ENCODE measurements around the gene RTKN2.

RTKN2 gene

DNA sequence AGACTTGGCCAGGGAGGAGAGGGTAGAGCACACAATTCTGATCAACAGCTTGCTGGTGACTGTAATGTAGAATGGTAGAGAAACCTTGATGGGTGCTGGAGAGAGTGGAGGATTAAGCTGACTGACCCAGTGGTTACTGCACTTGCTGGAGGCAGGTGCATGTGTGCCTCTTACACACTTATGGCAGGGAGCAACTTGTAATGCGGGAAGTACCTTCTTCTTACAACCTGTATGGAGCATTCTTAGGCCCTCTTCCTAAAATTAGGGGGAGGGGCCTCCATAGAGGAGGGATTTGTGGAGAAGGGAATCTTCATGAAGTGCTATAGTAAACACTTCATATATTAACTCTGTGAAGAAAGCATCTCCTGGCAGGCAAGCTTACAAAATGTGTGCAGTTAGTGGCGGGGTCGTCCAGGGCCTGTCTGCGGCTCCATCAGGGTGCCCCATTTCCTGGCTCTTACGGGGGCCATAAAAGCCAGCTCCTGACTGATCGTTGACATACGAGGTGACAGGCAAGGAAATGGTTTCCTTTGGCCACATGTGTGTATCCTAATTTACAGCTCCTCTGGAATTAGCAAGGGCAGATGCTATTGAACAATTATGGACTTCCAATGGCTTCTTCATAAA lies 113.5 kb downstream of the RTKN2 start:
- Histone ChIP-seq H3K27ac (ENCODE audit: low read depth, low read length) (no peak overlapping the region), H3K36me3 (ENCODE audit: control insufficient read depth, insufficient read depth, low read length) (no peaks in the 10 kb centered on the region), H3K9me3 (ENCODE audit: control insufficient read depth, insufficient read depth, low read depth, low read length) (no peaks in the 10 kb centered on the region; the same call in 1 of the 2 replicates), H3K27me3 (ENCODE audit: control insufficient read depth, insufficient read depth, low read length) (no peaks in the 10 kb centered on the region), H3K4me1 (ENCODE audit: control insufficient read depth, insufficient read depth, low read length) (no peaks in the 10 kb centered on the region), H3K4me3 (ENCODE audit: low read depth, low read length) (no peak overlapping the region), H3K9ac (ENCODE audit: low read length) (no peak overlapping the region)

DNA sequence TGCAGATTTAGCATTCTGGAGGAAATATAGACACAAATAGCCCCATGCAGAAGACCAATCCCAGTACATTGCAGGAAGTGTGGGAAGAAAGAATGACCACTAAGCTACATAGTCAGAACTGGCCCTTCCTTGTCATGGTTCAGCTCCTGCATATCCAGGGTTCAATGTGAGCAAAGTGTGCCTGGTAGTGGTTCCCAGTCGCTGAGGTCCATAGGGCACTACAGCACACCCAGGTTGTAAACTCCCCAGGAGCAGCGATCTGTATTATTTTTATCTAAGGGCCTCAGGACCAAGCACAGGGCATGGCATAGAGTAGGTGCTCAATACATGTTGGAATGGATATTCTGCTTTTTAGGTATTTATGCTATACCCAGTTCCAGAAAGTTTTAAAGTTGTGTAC lies 114.4 kb downstream of the RTKN2 start:
- H3K36me3 ChIP-seq (ENCODE audit: control insufficient read depth, insufficient read depth, low read length): no peaks in the 10 kb centered on the region
- H3K4me3 ChIP-seq (ENCODE audit: low read depth, low read length): no peak overlapping the region
- H3K4me1 ChIP-seq (ENCODE audit: control insufficient read depth, insufficient read depth, low read length): no peaks in the 10 kb centered on the region
- no peaks in the 10 kb centered on the region for H3K27me3 ChIP-seq (ENCODE audit: control insufficient read depth, insufficient read depth, low read length)
- no peaks in the 10 kb centered on the region; the same call in 1 of the 2 replicates for H3K9me3 ChIP-seq (ENCODE audit: control insufficient read depth, insufficient read depth, low read depth, low read length)
- no peak overlapping the region for H3K27ac ChIP-seq (ENCODE audit: low read depth, low read length)
- H3K9ac ChIP-seq (ENCODE audit: low read length): no peak overlapping the region

DNA sequence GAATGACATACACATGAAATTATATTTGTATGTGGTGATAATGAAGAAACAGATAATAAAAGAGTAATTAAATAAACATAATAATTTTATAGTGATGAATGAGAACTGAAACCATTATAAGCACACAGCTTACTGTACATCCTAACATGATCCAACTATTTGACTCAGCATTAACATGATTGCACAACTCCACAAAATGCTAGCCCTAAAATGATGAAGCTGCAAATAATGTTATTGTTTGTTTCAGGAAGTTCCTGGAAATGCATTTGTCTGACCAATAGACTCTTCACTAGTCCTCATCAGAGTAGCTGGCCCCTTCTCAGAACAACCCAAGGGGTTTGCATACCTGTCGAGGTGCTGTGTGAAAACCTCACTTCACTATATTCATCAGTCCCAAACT lies 115.5 kb downstream of the RTKN2 start:
- Histone ChIP-seq H3K27ac (ENCODE audit: low read depth, low read length) (no peak overlapping the region), H3K27me3 (ENCODE audit: control insufficient read depth, insufficient read depth, low read length) (no peaks in the 10 kb centered on the region), H3K9me3 (ENCODE audit: control insufficient read depth, insufficient read depth, low read depth, low read length) (no peaks in the 10 kb centered on the region; the same call in 1 of the 2 replicates), H3K36me3 (ENCODE audit: control insufficient read depth, insufficient read depth, low read length) (no peaks in the 10 kb centered on the region), H3K9ac (ENCODE audit: low read length) (no peak overlapping the region), H3K4me3 (ENCODE audit: low read depth, low read length) (no peak overlapping the region), H3K4me1 (ENCODE audit: control insufficient read depth, insufficient read depth, low read length) (no peaks in the 10 kb centered on the region)

DNA sequence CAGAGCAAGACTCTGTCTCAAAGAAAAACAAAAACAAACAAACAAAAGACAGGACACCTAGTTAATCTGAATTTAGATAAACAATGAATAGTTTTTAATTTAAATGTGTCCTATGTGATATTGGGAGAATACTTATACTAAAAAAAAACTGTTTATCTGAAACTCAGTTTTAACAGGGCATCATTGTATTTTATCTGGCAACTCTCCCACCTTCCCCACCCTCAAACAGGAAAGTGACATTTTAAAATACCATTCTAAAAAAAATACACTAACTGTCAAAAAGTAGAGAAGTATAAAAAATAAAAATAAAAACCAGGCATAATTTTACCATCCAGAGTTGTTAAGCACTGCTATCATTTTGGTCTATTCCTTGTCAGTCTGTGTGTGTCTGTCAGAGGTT lies 119.0 kb downstream of the RTKN2 start:
- Histone ChIP-seq H3K4me1 (ENCODE audit: control insufficient read depth, insufficient read depth, low read length) (no peaks in the 10 kb centered on the region), H3K9me3 (ENCODE audit: control insufficient read depth, insufficient read depth, low read depth, low read length) (no peaks in the 10 kb centered on the region; the same call in 1 of the 2 replicates), H3K27ac (ENCODE audit: low read depth, low read length) (no peak overlapping the region), H3K4me3 (ENCODE audit: low read depth, low read length) (no peak overlapping the region), H3K9ac (ENCODE audit: low read length) (no peak overlapping the region), H3K36me3 (ENCODE audit: control insufficient read depth, insufficient read depth, low read length) (no peaks in the 10 kb centered on the region), H3K27me3 (ENCODE audit: control insufficient read depth, insufficient read depth, low read length) (no peaks in the 10 kb centered on the region)

DNA sequence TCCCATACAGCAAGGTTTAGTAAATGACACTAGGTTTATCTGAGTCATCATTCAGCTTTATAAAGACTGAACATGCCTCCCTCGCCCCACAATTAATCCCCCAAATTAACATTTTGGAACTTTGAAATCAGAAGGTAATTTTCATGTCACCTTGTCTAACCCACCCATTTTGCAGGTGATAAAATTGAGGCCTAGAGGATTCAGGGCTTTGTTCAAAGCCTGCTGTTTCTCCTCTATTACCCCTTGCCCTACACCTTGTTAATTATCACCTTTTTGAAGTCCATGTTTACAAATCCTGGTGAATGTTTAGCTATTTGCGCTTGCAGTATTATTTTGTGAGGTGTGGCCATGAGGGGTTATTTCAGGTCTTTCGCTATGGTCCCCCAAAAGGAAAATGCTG lies 120.5 kb downstream of the RTKN2 start:
- peaks cover 1% of the 10 kb centered on the region; the same call in 1 of the 2 replicates for H3K9me3 ChIP-seq (ENCODE audit: control insufficient read depth, insufficient read depth, low read depth, low read length)
- no peaks in the 10 kb centered on the region for H3K4me1 ChIP-seq (ENCODE audit: control insufficient read depth, insufficient read depth, low read length)
- H3K36me3 ChIP-seq (ENCODE audit: control insufficient read depth, insufficient read depth, low read length): no peaks in the 10 kb centered on the region
- no peak overlapping the region for H3K4me3 ChIP-seq (ENCODE audit: low read depth, low read length)
- H3K27ac ChIP-seq (ENCODE audit: low read depth, low read length): no peak overlapping the region
- H3K9ac ChIP-seq (ENCODE audit: low read length): no peak overlapping the region
- no peaks in the 10 kb centered on the region for H3K27me3 ChIP-seq (ENCODE audit: control insufficient read depth, insufficient read depth, low read length)

DNA sequence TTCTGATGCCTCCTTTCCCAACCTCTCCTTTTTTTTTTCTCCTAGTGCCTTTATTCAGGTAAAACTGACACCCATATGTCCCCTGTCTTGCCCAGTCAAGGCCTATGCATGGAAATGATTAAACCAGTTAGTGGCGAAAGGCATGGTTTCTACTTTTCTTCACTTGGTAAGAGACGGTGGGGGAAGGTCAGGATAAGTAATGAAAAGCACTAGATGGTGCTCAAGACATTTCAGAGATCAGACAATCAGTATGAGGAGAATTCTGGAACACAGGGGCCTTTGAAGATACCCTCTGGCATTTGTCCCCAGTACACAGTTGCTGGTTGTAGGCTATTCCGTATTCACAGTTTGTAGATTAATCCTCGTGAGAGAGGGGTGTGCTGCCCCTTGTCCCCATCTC lies 121.2 kb downstream of the RTKN2 start:
- H3K27me3 ChIP-seq (ENCODE audit: control insufficient read depth, insufficient read depth, low read length): no peaks in the 10 kb centered on the region
- H3K36me3 ChIP-seq (ENCODE audit: control insufficient read depth, insufficient read depth, low read length): no peaks in the 10 kb centered on the region
- H3K4me1 ChIP-seq (ENCODE audit: control insufficient read depth, insufficient read depth, low read length): no peaks in the 10 kb centered on the region
- no peak overlapping the region for H3K4me3 ChIP-seq (ENCODE audit: low read depth, low read length)
- no peak overlapping the region for H3K9ac ChIP-seq (ENCODE audit: low read length)
- H3K9me3 ChIP-seq (ENCODE audit: control insufficient read depth, insufficient read depth, low read depth, low read length): peaks cover 4% of the 10 kb centered on the region; the same call in 1 of the 2 replicates
- no peak overlapping the region for H3K27ac ChIP-seq (ENCODE audit: low read depth, low read length)

DNA sequence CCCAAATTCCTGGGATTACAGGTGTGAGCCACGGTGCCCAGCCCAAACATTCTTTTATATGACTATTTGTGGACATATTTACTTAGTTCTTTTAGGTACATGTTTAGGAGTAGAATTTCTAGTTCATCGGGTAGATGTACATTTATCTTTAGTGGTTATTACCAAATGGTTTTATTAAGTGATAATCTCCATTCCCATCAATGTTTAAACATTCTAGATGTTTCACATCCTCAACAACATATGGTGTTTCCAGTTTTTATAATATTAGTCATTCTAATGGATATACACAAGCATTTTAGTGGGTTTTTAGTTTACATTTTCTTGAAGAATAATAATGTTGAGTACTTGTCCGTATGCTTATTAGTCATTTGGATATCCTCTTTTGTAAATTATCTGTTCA lies 131.7 kb downstream of the RTKN2 start:
- Histone ChIP-seq H3K9me3 (ENCODE audit: control insufficient read depth, insufficient read depth, low read depth, low read length) (peaks cover 11% of the 10 kb centered on the region; the same call in 1 of the 2 replicates), H3K4me3 (ENCODE audit: low read depth, low read length) (no peak overlapping the region), H3K27me3 (ENCODE audit: control insufficient read depth, insufficient read depth, low read length) (no peaks in the 10 kb centered on the region), H3K36me3 (ENCODE audit: control insufficient read depth, insufficient read depth, low read length) (no peaks in the 10 kb centered on the region), H3K9ac (ENCODE audit: low read length) (no peak overlapping the region), H3K27ac (ENCODE audit: low read depth, low read length) (no peak overlapping the region), H3K4me1 (ENCODE audit: control insufficient read depth, insufficient read depth, low read length) (no peaks in the 10 kb centered on the region)

DNA sequence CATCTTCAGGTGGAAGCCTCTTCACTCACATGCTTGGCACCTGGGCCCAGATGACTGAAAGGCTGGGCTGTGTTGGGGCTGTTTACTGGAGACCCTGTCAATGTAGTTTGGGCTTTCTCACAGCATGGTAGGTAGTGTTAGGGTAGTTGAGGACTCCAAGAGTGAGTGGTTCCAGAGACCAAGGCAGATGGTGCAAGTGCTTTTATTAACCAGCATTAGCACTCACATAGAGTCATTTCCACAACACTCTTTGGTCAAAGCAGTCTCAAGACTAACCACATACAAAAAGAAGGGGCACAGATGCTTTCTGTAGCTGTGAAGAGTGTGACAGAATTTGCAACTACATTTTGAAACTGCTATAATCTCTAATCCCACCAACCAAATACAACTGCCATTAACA lies 135.0 kb downstream of the RTKN2 start:
- no peaks in the 10 kb centered on the region for H3K4me1 ChIP-seq (ENCODE audit: control insufficient read depth, insufficient read depth, low read length)
- no peak overlapping the region for H3K27ac ChIP-seq (ENCODE audit: low read depth, low read length)
- H3K9ac ChIP-seq (ENCODE audit: low read length): no peak overlapping the region
- H3K36me3 ChIP-seq (ENCODE audit: control insufficient read depth, insufficient read depth, low read length): no peaks in the 10 kb centered on the region
- H3K9me3 ChIP-seq (ENCODE audit: control insufficient read depth, insufficient read depth, low read depth, low read length): peaks cover 11% of the 10 kb centered on the region; the same call in 1 of the 2 replicates
- no peaks in the 10 kb centered on the region for H3K27me3 ChIP-seq (ENCODE audit: control insufficient read depth, insufficient read depth, low read length)
- H3K4me3 ChIP-seq (ENCODE audit: low read depth, low read length): no peak overlapping the region

Data from HUES6 (cell line).